Gastrocnemius medialis (tissue), 4 donors: ENCODE results near the gene BCL7A.

Source experiments
- POLR2A ChIP-seq, 2 donors: fragments of 450-650 bp; IDR thresholded peaks; one replicate each; pipeline ENCODE4 v1.6.1; 2017; ENCODE audit warnings: antibody characterized with exemption in 2 of 2, mild to moderate bottlenecking in 2 of 2, moderate library complexity in 2 of 2
- TF ChIP-seq, protein P1 (sequence below), 5 experiments: fragments of 450-650 bp in 3 of 5; fragments of 200-600 bp in 2 of 5; sonication (generic) in 2 of 5; IDR thresholded peaks in 4 of 5; conservative IDR thresholded peaks in 1 of 5; 1 replicate in 4 of 5; 2 replicates in 1 of 5; pipeline ENCODE4 v1.5.1; 2016 to 2019; ENCODE audit warnings: antibody characterized with exemption in 5 of 5, mild to moderate bottlenecking in 3 of 5, moderate library complexity in 3 of 5

DNA sequence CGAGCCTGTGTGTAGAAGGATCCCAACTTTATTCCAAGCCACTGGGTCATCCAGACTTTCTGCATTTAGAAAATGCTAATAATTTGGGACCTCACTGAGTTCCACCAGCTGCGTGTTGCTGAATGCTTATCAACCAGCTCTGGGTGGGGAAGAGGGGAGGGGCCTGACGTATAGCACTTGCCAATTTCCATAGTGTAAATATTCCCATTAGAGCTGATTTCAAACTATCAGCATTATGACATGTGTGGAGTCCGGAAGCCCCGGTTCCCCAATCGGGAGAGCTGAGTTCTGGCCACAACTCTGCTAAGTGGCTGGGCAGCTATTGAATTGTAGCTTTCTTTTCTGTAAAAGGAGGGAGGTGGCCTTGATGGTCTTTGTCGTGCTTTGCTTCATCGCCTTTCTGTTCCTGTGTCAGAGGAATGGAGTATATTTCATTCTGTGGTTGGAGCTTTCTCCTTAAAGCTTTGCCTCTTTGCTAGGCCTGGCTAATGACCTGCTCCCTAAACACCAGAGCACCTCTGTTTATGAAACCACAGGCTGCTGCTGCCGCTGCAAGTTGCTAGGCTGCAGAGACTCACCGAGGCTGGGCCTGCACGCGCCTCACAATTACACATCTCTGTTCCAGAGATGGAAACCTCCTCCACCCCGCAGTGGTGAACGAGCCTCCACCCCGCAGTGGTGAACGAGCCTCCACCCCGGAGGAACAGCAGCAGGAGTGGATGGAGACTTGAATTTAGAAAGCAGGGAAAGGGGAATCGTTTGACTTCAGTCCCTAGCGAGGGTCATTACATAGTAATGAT lies 7.7 kb upstream of the BCL7A start:
- TF ChIP-seq, protein P1, sequence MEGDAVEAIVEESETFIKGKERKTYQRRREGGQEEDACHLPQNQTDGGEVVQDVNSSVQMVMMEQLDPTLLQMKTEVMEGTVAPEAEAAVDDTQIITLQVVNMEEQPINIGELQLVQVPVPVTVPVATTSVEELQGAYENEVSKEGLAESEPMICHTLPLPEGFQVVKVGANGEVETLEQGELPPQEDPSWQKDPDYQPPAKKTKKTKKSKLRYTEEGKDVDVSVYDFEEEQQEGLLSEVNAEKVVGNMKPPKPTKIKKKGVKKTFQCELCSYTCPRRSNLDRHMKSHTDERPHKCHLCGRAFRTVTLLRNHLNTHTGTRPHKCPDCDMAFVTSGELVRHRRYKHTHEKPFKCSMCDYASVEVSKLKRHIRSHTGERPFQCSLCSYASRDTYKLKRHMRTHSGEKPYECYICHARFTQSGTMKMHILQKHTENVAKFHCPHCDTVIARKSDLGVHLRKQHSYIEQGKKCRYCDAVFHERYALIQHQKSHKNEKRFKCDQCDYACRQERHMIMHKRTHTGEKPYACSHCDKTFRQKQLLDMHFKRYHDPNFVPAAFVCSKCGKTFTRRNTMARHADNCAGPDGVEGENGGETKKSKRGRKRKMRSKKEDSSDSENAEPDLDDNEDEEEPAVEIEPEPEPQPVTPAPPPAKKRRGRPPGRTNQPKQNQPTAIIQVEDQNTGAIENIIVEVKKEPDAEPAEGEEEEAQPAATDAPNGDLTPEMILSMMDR (IDR thresholded peaks at IDR 0.05 in 4 of 5, conservative IDR thresholded peaks at IDR 0.05 in 1 of 5) = no peak
- no peak for TF ChIP-seq POLR2A (IDR thresholded peaks at IDR 0.05)
